GM18868 (cell line): ENCODE results near the gene CREBBP.

Experiments used
- ATAC-seq: cut with Tn5 transposase; IDR thresholded peaks from one replicate; pipeline ENCODE4 v1.9.1; 2021; ENCODE audit warnings: mild to moderate bottlenecking, moderate library complexity; ENCODE audit not compliant: unreplicated experiment

The CREBBP gene

GRCh38 chr16:3879887-3880564 lies 487 bp downstream of the CREBBP start:
- peak; percentile 61 for ATAC-seq

- ATAC-seq: no peak
Observed at GRCh38 chr16:3879258-3879886, 1.1 kb downstream of the CREBBP start.

DNA sequence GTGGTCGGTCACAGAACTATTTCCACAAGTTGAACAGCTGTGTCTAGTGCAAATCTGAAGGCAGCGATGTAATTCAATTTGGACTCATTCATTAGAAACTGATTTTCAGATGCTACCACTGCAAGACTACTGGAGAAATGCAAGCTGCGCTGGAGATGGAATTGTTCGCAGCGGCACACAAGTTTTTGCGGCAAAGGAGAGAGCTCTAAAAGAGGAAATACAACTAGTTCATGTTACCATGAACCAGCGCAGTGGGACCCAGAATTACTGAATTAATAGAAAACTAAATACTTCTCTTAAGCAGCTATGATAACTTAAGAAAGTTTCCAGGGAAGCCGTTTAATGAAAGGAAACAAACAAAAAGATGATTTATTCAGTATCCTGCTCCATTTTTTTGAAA lies 1.9 kb downstream of the CREBBP start:
- no peak for ATAC-seq

DNA sequence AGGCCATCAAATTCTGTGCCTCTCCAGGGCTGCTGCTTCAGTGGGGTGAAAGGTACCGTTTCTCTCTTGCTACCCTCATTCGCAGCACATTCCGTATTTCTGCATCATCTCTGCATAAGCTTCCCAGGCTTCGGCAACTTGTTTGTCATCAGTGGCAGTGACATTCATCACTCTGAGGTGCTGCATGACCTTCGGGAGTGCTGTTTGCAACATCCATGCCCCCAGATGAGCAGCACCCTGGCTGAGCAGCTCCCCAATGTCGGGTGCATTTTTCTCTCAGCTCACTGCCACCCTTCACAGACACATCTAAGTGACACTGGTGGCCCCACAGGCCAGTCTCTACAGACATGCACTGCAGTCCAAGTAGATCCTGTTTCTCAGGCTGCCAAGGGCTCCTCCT lies 3.8 kb downstream of the CREBBP start:
- ATAC-seq: no peak

DNA sequence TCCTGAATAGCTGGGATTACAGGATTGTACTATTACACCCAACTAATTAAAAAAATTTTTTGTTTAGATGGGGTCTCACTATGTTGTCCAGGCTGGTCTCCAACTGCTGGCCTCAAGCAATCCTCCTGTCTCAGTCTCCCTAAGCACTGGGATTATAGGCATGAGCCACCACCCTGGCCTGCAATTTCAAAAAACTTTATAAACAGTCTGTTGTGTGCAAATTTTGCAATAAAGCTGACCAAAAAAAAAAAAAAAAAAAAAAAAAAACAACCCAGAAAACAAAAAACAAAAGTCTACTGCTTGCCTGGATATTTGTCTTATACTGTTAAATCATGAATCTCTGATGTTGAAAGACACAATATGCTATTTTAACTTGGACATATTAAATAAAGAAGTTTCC lies 4.4 kb downstream of the CREBBP start:
- no peak for ATAC-seq

GRCh38 chr16:3874794-3875692 lies 5.5 kb downstream of the CREBBP start:
- no peak for ATAC-seq

GRCh38 chr16:3874242-3874641 lies 6.3 kb downstream of the CREBBP start:
- no peak for ATAC-seq

DNA sequence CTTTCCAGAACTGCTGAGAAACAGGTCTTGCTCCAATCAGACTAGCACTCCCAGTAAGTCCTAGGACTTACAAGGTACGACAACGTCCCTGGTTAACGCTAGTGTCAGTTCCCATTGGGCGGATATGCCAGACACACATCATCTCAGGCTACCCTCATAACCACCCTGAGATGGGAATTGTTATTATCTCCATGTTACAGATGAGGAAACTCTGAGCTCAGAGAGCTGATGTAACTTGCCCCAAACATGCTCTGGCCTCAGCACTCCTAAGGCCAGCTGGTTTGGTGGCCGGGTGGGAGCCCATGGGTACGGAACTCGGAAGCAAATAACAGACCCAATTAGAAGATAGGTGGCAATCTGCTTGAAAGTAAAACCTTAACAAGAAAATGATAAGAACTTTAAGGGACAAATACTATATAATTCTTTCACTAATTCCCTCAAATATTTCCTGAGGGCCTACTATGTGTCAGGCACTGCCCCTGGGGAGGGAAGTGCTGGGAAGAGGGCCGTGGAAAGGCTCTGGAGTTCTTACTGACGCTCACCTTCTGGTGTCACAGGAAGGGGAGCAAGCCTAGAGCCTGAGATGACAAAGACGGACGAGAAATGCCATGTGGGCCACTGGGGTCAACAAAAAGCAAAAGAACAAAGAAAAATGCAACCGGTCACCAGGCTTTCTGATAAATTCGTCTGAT lies 6.9 kb downstream of the CREBBP start:
- ATAC-seq: no peak

- no peak for ATAC-seq
Observed at GRCh38 chr16:3872216-3872895, 8.2 kb downstream of the CREBBP start.

GRCh38 chr16:3868967-3869366 lies 11.5 kb downstream of the CREBBP start:
- ATAC-seq: no peak

- ATAC-seq: no peak
Observed at GRCh38 chr16:3868556-3868955, 12.0 kb downstream of the CREBBP start.

- no peak for ATAC-seq
Observed at GRCh38 chr16:3866703-3867431, 13.6 kb downstream of the CREBBP start.

DNA sequence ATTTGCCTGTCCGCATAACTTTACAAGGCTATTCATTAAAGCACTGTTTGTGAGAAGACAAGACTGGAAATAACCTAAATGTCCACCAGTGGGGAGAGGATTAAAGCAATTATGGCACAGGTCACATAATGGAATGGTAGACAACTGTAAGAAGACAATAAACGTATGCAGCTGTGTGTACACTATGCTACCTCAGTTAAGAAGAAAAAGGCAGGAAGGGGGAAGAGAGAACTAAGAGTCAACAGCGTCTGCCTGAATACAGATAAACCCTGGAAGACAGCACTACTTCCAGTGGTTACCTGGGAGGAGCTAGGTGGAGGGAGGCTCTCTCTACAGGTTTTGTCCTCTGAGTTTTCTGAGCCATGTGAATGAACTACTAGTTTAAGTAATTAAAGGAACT lies 15.3 kb downstream of the CREBBP start:
- ATAC-seq: no peak

DNA sequence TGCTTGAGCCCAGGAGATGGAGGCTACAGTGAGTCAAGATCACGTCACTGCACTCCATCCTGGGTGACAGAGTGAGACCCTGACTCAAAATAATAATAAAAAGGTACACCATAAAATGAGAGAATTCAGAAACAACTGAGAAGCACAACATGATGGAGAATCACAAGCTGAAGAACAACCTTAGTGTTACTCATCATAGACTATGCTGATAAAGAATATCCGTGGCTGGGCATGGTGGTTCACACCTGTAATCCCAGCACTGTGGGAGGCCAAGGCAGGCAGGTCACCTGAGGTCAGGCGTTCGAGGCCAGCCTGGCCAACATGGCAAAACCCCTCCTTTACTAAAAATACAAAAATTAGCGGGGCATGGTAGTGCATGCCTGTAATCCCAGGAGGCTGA lies 16.0 kb downstream of the CREBBP start:
- no peak for ATAC-seq

DNA sequence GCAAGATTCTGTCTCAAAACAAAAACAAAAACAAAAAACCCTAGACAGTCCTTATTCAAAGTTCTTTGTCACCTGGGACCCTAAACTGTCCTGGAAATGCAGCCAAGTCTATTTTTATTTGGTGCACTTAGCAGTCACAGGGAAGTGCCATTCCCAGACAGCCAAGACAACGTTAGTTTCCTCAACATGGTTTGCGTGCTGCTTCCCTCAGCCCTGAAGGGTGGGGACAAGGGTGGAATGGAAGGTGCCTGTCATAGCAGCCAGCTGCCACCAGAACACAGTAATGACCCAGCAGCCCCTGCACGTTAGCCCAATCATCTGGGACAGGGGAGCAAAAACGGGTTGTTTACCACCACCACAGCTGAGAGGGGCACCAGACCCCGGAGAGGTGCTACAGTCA lies 16.9 kb downstream of the CREBBP start:
- no peak for ATAC-seq

DNA sequence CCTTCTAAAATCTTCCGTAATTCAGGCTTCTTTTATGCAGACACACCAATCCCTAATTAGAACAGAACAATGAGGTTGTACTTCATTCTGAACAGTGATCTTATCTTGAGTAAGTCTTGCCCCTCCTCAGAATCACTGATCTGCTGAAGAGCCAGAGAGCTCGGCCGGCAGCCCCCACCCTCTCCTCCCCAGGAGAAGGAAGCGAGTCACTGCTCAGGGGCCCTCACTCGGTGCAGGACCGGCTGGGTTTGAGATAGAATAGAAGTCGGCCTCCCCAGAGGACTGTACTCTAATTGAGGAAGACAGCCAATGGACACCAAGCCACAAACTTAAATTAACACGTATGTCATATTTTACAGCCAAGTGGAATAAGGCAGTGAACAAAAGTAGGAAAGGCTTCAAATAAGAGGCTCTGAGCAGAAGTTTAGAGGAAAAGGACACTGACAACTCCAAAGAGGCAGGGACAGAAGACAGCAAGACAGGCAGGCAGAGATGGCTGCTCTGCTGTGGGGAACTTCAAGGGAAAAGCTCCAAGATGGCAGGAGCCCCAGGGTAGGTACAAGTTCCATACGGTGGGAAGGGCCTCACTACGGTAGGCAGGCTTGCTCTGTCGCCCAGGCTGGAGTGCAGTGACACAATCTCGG lies 18.6 kb downstream of the CREBBP start:
- no peak for ATAC-seq

DNA sequence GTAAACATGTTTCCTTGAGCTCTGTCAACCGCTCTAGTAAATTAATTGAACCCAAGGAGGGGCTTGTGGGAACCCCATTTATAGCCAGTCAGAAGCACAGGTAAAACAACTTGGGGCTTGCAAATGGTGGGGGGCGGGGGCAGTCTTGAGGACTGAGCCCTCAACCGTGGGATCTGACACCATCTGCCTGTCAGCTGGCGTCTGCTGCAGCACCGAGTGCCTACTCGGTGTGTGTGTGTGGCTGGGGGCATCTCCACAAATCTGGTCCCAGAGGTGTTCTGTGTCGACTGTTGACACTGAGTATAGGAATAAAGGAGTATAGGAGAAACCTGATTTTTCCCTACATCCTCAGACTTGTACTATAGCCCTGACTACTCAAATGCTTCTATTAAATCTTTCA lies 20.6 kb downstream of the CREBBP start:
- ATAC-seq: no peak

GRCh38 chr16:3858801-3859200 lies 21.7 kb downstream of the CREBBP start:
- ATAC-seq: no peak

DNA sequence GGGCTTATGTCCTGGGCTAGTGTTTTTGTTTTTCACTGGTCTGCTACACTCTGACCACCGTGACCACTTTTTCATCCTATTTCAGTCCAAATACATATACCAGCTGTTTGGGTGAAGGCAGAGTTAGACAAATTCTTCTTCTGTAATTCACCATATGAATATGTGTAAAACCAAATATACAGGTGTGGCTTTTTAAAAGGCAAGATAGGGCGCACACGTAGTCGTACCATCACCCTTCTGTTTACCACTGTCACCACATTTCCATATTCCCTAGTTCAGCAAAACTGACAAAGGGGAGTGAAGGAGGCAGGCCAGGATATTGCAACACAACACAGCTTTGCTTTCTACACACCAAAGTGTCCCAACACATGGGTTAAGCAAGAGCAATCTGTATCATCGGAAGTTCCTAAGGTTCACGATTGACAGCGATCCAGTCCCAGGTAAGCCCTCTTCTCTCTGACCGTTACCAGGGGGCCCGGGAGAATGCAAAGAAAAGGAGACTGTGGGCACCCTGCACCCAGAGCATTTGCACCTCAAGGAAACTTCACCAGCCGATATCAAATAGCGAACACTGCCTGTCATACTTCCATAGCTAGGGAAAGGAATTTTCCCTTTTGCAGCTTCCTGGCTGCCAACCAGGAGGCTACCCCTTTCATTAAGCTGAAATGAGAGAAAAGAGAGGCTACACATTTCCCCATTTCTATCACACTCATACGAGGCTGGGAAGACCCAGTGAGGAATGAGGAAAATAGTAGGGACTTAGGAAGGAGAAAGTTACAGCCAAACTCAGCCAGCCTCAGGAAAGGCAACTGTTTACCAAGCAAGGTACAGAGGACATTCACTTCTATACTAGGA lies 23.1 kb downstream of the CREBBP start:
- ATAC-seq: no peak
